T-helper 1 cell treated with Interleukin-12 subunit alpha and Interleukin-12 subunit beta and Interleukin-4 antibody, amounts not matched to agents 30 μg/mL and 1 μg/mL, for 36 hours (primary cell): ENCODE results near the gene HNRNPA3.
"Not testable (repeated sequence)": the region's sequence is repeated elsewhere in the genome, so short reads cannot be mapped to it uniquely, and the experiment has no call there.

Source experiments
- H3K27ac Mint-ChIP-seq: one replicate; pipeline ENCODE4 v1.8.0; 2021; ENCODE audit warnings: mild to moderate bottlenecking, mixed read lengths
- H3K27me3 Mint-ChIP-seq: one replicate; pipeline ENCODE4 v1.8.0; 2021; ENCODE audit warnings: low read depth, mixed read lengths
- H3K36me3 Mint-ChIP-seq: one replicate; pipeline ENCODE4 v1.8.0; 2021; ENCODE audit warnings: low read depth, mixed read lengths
- H3K4me1 Mint-ChIP-seq: one replicate; pipeline ENCODE4 v1.8.0; 2021; ENCODE audit warnings: low read depth, mixed read lengths
- H3K4me3 Mint-ChIP-seq: one replicate; pipeline ENCODE4 v1.8.0; 2021; ENCODE audit warnings: mild to moderate bottlenecking, moderate library complexity, mixed read lengths
- H3K9me3 Mint-ChIP-seq: one replicate; pipeline ENCODE4 v1.8.0; 2021; ENCODE audit warnings: mixed read lengths

Gene HNRNPA3

DNA sequence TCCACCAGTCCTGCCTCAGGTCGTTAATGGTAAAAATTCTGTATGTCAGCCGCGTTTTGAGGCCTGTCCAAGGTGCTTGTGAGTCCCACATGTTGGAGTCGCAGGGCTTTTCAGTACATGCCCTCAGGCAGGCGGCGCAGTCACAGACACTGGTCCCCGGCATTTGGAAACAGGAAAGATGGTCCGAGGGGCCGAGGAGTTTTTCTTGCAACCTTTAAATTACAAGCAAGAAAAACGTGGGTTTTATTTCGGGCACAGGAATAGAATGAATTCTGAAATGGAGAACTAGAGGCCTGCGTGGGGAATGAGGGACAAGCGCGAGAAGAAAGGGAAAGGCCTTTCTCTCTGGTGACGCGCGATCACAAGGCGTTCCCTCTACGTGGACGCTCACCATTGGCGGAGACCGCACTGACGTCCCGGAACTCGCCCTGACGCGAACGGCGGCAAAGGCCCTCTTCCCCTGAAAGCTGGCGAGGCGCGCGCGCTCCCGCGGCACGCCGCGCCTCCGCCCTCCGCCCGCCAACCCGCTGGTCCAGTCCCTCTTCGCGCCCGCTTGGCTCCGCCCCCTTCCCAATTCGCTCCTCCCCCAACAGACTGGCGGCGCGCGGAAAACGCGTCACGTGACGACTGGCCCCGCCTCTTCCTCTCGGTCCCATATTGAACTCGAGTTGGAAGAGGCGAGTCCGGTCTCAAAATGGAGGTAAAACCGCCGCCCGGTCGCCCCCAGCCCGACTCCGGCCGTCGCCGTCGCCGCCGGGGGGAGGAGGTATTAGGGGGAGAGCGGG, at the start of gene HNRNPA3:
HNRNPA3 (plus strand) TSS at position 689 of the 785 bp plus-strand sequence; CDS start at position 695, 6 bp downstream.
- peaks cover 38% of the 10 kb centered on the region for H3K36me3 Mint-ChIP-seq
- H3K9me3 Mint-ChIP-seq, result no peaks in the 10 kb centered on the region
- H3K27ac Mint-ChIP-seq, result peak within 1 kb of the TSS; percentile 100
- H3K27me3 Mint-ChIP-seq, result no peaks in the 10 kb centered on the region
- peak within 1 kb of the TSS; percentile 97 for H3K4me3 Mint-ChIP-seq
- H3K4me1 Mint-ChIP-seq, result peaks cover 42% of the 10 kb centered on the region

DNA sequence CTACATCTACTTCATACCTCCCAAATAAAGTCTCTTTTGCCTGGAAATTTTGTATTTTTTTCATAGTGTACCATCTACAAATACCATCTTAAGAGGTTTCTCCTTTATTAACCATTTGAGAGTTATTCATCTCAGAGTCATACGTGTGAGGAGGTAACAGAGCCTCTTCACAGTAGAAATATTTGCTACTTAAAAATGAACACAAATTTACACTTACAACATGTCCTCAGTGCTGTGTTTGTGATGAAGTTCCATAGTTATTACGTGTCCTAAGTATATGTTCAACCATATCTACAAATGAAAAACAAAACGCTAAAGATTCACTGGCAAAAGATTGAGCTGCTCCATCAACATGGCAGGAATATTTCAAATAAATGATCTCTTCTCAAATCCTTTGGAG, 48.5 kb upstream of the HNRNPA3 start:
- no peaks in the 10 kb centered on the region for H3K36me3 Mint-ChIP-seq
- peaks cover 8% of the 10 kb centered on the region for H3K27me3 Mint-ChIP-seq
- no peaks in the 10 kb centered on the region for H3K9me3 Mint-ChIP-seq
- peaks cover 18% of the 10 kb centered on the region for H3K4me1 Mint-ChIP-seq
- H3K27ac Mint-ChIP-seq, result no peak overlapping the region
- no peak overlapping the region for H3K4me3 Mint-ChIP-seq

DNA sequence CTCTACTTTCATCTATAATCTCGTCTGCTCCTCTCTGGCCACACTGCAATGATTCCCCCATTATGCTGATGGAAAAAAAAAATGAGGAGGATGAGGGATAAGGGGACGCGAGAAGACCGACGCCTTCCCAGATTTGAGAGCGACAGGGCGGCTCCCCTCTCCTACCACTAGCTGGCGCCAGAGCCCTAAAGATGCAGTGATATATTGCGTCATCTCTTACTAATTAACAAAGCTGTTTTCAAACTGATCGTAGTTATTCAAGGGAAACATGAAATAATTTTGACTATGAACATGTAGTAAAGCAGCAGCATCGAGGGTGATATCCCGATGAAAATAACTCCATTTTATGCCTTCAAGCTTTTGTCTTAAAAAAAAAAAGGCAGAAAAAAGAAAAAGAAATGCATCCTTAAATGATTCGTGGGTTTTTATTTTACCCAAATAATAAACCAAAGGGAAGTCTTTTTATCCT, 48.0 kb upstream of the HNRNPA3 start:
- Mint-ChIP-seq H3K9me3 (no peaks in the 10 kb centered on the region), H3K27me3 (peaks cover 8% of the 10 kb centered on the region), H3K4me3 (no peak overlapping the region), H3K36me3 (no peaks in the 10 kb centered on the region), H3K4me1 (peaks cover 23% of the 10 kb centered on the region), H3K27ac (no peak overlapping the region)

DNA sequence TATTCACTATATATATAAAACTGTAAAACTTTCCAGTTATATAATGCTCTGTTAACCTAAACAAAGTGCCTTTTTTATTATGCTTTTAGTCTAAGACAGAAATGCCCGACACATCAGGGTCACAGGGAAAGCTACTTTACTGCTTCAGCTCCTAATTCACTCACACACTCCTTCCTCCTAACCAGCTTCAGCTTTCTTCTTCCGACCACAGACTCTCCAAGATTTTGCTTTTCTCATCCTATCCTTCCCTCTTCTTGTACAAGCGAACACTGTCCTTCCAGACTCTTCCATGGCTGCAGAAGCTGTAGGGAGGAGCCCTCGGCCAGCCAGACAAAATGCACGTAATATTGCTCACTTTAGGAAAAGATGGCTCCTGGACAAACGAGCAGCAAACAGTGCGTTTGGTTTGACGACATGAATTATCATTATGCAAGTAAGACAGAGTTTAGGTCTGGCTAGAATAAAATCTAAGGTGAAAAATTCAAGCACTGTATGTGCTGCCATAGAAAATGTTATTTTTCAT, 47.5 kb upstream of the HNRNPA3 start:
- Mint-ChIP-seq H3K36me3 (no peaks in the 10 kb centered on the region), H3K4me1 (peaks cover 28% of the 10 kb centered on the region), H3K9me3 (no peaks in the 10 kb centered on the region), H3K4me3 (no peak overlapping the region), H3K27me3 (peaks cover 8% of the 10 kb centered on the region), H3K27ac (no peak overlapping the region)

DNA sequence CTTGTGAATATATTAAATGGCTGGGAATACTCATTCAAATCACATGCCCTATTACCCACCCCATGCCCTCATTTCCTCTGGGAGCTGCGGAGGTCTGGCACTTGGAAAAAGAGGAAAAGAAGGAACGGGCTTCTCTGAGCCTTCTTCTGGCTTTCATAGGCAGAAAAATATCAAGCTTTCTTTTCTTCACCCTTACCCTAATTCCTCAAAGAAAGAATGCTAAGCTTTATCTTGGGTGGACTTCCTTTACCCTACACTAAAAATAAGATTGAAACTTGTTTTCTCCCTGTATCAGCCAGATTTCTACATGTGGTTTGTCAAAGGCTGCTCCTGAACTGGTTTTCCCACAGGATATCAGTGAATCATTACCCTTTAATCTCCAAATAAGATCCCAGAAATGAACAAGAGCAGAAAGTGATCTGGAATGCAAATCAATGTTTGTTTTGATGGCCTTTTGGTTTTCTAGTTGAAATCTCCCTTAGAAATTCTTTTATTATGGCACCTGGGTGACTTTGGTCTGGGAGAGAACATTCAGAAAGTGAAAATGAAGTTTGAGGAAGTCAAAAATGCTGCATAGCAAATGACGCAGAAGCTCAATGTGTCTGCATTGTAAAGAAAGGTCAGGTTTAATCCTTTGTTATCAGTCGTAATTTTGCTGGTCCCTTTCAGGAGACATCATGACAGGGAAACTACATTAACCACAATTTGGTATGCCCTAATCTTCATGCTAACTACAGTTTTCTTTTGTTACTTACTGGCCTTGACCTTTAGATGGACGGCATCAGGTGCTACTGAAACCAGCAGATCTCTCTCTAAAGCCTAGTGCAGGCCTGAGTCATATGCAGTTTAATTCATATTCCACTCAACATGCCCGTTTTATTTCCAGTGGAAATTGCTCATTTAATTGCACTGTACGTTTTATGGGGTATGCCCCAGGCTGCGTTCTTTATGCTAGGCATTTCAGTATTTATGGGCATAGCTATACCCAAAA, 46.6 kb upstream of the HNRNPA3 start:
- H3K27me3 Mint-ChIP-seq, result peaks cover 4% of the 10 kb centered on the region
- peaks cover 29% of the 10 kb centered on the region for H3K4me1 Mint-ChIP-seq
- peak overlapping the region; percentile 64 for H3K4me3 Mint-ChIP-seq
- peak overlapping the region; percentile 65 for H3K27ac Mint-ChIP-seq
- no peaks in the 10 kb centered on the region for H3K36me3 Mint-ChIP-seq
- H3K9me3 Mint-ChIP-seq, result no peaks in the 10 kb centered on the region

DNA sequence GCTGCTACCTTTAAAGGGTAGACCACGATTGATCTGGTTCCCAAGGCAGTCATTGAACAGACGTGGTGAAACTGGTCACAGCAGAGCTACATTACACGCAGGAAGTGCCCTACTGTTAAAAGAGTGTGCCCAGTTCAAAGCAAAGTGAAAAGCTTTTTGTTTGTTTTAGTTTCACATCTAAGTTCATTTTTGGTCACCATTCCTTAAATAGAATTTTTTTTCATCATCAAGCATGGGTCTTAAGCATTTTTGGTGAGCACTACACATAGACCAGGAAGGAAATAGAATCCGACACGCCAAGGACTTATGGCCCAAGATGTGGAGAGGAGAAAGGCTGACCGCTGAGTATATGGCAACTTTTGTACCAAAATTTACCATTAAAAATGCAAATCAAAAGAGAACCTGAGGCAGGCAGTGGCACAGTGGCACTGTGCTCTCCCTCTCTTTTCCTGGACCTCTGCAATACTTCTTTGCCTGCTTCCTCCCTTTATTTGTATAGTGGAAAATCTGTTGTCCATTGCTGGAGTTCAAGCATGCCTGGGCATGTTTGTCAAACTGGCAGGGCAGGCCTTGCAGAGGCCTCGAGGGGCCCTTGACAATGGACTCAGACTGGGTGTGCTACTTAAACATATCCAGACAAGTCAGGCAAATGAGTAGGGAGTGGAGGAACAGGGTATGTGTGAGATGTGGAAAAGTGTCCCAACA, 42.6 kb upstream of the HNRNPA3 start:
- H3K4me3 Mint-ChIP-seq, result no peak overlapping the region
- no peaks in the 10 kb centered on the region for H3K9me3 Mint-ChIP-seq
- H3K4me1 Mint-ChIP-seq, result peaks cover 34% of the 10 kb centered on the region
- peak overlapping the region; percentile 39 for H3K27ac Mint-ChIP-seq
- peaks cover 4% of the 10 kb centered on the region for H3K27me3 Mint-ChIP-seq
- peaks cover 1% of the 10 kb centered on the region for H3K36me3 Mint-ChIP-seq

DNA sequence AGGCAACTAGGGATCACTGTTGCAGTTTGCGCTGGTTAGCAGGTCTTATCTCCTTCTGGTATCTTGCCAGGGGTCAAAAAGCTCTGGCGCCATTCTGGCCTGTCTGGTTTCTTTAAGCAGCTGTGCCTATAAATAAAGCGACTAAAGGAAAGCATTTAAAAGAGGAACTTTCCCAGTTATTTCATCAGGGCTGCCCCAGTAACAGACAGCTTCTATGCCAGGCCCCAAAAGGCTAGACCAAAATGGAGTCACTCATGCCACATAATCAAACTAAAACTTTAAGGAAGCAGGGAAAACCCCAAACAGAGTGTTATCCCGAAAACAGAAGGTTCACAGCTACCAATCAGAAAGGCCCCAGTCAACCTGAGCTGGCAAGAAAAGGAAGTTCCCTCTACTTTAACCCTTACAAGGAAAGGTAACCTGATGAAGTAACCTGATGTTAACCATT, 41.2 kb upstream of the HNRNPA3 start:
- peaks cover 27% of the 10 kb centered on the region for H3K4me1 Mint-ChIP-seq
- no peaks in the 10 kb centered on the region for H3K9me3 Mint-ChIP-seq
- peaks cover 1% of the 10 kb centered on the region for H3K36me3 Mint-ChIP-seq
- H3K27me3 Mint-ChIP-seq, result peaks cover 4% of the 10 kb centered on the region
- no peak overlapping the region for H3K4me3 Mint-ChIP-seq
- H3K27ac Mint-ChIP-seq, result no peak overlapping the region

DNA sequence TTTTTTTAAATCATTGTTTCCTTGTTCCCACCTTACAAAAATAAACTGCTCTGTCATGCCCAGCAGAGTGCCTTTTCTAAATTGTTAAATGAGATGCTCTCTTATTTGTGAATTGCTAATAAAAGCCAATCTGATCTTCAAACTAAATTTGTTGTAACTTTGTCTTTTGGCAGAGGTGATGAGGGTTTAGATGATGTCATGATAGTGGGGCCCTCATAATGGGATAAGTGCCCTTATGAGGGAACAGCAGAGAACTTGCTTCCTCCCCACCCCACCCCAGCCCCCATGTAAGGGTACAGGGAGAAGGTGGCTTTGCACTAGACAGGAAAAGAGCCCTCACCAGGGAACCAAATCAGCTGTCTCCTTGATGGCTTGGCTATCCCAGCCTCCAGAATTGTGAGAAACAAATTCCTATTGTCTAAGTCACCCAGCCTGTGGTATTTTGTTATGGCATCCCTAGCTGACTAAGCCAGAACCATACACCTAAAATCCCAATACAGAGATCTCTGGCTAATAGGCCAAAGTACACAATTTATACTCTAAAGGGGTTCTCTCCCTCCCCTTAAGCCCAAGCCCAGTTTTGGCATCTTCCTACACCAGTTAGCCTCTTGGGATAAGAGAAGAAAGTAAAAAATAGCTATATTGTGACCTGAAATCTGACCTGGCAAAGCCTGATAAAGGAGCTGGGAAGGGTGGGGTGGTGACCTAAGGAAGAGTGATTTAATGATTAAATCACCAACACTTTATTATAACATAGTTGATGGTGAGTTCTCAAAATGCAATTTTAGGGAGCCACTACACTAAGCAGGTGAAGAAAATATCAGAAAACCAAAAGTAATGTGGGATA, 40.3 kb upstream of the HNRNPA3 start:
- Mint-ChIP-seq H3K4me3 (no peak overlapping the region), H3K27ac (no peak overlapping the region), H3K36me3 (peaks cover 1% of the 10 kb centered on the region), H3K27me3 (peaks cover 4% of the 10 kb centered on the region), H3K9me3 (no peaks in the 10 kb centered on the region), H3K4me1 (peaks cover 24% of the 10 kb centered on the region)

DNA sequence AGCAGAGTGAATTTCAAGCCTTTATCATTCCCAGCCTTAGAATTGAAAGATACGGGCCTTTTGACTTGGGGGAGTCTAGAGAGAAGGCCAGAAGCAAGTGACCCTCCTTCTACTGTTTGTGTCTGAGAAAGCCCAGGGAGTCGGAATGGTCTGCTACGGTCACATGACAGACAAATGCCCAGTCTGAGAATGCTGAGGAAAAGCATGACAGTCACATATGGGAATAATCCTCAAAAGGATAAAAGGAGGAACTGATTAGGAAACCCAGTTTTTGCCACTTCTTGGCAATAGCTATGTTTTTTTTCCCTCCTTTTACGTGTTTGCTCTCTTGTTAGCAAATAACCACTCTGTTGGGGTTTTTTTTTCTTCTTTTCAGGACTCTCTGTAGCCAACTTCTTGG, 38.1 kb upstream of the HNRNPA3 start:
- Mint-ChIP-seq H3K27me3 (peaks cover 4% of the 10 kb centered on the region), H3K27ac (no peak overlapping the region), H3K36me3 (peaks cover 1% of the 10 kb centered on the region), H3K4me3 (no peak overlapping the region), H3K4me1 (peaks cover 16% of the 10 kb centered on the region), H3K9me3 (no peaks in the 10 kb centered on the region)

DNA sequence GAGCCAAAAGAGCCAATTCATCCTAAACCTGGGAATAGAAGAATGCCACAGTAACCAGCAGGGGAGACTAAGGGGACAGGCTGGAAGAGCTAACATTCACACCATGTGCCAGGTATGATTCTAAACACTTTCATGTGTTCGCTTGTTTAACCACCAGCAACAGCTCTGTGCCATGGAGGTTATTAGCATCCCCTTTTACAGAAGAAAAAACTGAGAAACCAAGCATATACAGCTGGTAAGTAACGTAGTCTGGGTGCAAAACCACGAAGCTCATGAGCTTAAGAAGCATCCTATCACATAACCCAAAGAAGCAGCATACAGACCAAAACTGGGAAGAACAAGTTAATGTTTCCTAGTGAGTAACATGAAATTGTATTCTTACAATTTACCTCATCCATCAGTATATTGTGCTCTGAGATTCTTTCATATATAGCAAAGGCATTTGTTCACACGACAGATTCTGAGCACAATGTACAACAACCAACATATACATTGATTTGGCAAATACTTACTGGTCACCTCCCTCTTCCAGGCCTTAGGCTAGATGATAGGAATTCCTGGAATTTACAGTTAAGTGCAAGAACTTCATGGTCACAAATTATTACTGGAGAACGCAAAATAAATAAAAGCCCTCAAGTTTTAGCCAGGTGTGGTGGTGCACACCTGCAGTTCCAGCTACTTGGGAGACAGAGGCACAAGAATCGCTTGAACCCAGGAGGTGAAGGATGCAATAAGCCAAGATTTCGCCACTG, 36.5 kb upstream of the HNRNPA3 start:
- peaks cover under 1% of the 10 kb centered on the region for H3K36me3 Mint-ChIP-seq
- peaks cover 7% of the 10 kb centered on the region for H3K4me1 Mint-ChIP-seq
- peaks cover 8% of the 10 kb centered on the region for H3K27me3 Mint-ChIP-seq
- H3K4me3 Mint-ChIP-seq, result no peak overlapping the region
- no peak overlapping the region for H3K27ac Mint-ChIP-seq
- H3K9me3 Mint-ChIP-seq, result no peaks in the 10 kb centered on the region

DNA sequence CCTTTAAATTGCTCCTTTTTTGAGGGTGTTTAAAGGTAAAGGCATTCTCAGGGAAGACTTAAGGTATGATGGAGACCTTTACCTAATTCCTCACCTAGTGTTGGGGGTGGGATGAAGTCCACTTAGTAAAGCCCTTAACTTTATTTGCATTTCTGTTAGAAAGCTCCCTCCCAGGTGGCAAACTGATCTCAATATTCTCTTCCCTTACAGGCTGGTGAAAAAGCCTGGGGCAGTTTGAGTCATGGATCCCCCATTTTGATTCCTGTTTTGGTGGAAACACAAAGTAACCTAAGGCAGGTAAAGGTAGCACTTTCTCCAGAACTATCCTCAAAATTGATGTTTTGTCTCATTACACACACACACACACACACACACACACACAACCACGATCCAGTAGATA, 33.8 kb upstream of the HNRNPA3 start:
- no peaks in the 10 kb centered on the region for H3K36me3 Mint-ChIP-seq
- H3K9me3 Mint-ChIP-seq, result no peaks in the 10 kb centered on the region
- H3K4me1 Mint-ChIP-seq, result peaks cover 2% of the 10 kb centered on the region
- H3K27me3 Mint-ChIP-seq, result peaks cover 29% of the 10 kb centered on the region
- no peak overlapping the region for H3K4me3 Mint-ChIP-seq
- H3K27ac Mint-ChIP-seq, result no peak overlapping the region

DNA sequence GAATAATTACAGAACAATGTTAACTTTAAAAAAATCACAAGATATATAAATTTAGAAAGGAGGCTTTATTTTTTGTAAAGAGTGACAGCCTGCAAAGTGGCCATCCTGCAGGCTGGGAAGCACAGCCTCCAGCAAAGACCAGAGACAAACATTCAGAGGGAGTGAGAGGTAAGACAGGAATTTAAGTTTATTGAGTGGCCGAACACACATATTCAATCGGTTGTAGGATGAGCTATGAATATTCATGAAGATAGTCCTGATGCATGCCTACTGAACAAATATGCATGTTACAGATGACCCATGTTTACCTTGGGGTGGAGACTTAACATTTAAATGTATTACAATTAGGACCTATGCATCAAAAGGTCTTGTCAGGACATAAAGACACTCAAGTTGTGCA, 33.4 kb upstream of the HNRNPA3 start:
- H3K9me3 Mint-ChIP-seq, result no peaks in the 10 kb centered on the region
- no peak overlapping the region for H3K27ac Mint-ChIP-seq
- H3K4me3 Mint-ChIP-seq, result no peak overlapping the region
- H3K27me3 Mint-ChIP-seq, result peaks cover 31% of the 10 kb centered on the region
- no peaks in the 10 kb centered on the region for H3K36me3 Mint-ChIP-seq
- H3K4me1 Mint-ChIP-seq, result peaks cover 2% of the 10 kb centered on the region

DNA sequence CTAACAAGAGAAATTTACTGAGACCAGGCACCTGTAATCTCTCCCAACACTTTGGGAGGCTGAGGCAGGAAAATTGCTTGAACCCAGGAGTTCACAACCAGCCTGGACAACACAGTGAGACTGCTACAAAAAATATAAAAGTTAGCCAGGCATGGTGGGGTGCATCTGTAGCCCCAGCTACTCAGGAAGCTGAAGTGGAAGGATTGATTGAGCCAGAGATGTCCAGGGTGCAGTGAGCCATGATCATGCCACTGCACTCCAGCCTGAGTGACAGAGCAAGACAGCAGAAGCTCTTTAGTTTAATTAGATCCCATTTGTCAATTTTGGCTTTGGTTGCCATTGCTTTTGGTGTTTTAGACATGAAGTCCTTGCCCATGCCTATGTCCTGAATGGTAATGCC, 32.9 kb upstream of the HNRNPA3 start:
- H3K27me3 Mint-ChIP-seq, result peaks cover 28% of the 10 kb centered on the region
- not testable (repeated sequence) for H3K9me3 Mint-ChIP-seq, H3K4me1 Mint-ChIP-seq, H3K27ac Mint-ChIP-seq, H3K4me3 Mint-ChIP-seq, H3K36me3 Mint-ChIP-seq
